ENCODE measurements around the gene GRM8.

The GRM8 gene

DNA sequence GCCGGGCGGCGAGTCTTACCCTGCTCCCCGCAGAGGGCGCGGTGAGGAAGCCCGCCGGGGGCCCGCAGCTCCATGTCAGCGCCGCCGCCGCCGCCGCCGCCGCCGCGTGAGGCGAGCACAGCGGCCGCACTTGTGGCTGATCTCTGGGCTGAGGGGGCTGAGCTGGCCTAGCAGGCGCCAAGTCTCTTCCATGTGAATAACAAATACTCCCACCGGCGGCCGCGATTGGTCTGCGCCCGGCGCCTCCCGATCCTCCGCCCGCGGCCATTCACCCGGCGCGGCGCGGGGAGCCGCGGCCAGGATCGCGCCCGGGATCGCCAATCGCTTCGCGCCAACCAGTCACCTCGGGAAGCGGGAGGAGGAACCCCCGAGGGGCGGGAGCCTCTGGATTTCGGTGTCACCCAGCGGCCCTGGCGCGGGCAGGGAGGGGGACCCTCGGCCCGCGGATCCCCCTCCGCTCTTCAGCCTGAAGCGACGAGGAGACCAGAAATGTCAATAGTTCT is at the start of gene GRM8:
Gene GRM8, minus strand, starts transcription at position 164 of the 503 bp plus-strand sequence.
- DNase-seq (ENCODE audit: low read depth) = no peak

DNA sequence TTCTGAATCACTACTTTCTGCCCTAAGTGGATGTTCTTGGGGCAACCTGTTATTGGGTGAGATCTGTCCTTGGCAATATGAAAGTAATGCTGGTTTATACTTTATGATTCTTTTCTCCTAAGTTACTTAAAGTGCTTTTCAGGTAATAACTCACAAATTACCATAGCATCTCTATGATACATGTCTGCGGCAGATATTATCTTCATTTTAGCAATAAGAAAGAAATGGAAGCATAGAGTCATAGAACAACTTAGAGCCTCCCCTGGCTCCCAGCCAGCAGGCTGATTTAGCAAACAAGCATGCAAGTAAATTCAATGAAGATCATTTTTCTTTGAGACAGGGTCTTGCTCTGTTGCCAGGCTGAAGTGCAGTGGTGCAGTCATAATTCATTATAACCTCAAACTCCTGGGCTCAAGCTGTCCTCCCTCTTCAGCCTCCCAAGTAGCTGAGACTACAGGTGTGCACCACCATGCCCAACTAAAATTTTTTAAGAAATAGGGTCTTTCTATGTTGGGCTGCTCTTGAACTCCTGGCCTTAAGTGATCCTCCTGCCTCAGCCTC is 38.1 kb upstream of the GRM8 start:
- DNase-seq (ENCODE audit: low read depth) = no peak

DNA sequence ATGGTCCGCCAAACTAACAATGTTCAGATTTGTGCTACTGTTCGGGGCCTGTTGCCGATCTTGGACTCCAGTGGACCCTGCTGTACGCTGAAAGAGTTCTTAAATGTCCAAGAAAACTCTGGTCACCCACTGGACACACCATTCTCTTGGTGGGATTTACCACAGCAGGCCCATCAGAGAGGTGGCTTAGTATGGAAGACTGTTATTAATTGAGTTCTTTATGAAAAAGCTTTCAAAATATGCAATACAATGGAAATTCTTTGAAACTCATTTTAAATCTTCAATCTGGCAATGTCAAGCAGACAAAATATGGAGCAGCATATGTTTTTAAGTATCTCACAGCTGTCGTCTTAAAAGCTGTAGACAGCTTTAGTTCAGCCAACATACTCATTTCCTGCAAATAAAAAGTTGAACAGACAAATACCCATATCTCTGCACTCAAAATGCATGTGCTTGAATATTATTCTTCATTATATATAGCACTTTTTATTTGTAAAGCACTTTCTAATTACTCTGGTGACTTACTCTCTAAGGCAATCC is 37.4 kb upstream of the GRM8 start:
- DNase-seq (ENCODE audit: low read depth) = no peak

DNA sequence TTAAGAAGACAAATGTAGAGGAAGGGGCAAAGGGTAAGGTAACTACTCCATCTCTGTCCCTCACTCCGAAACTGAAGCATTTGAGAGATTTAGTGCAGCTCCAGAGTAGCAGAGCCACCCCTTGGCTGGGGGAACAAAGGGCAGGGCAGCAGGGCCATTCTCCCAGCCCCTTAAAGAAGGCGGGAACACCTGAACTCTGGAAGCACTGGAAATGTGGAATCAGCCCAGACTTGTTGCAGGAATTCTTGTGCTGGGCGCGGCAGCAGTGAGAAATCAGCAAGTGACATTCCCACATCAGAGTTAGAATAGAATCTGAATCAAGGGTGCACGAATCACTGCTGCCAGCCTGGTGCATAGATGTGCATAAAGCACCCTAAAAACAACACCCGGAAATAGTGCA is 34.4 kb upstream of the GRM8 start:
- DNase-seq (ENCODE audit: low read depth) = no peak

DNA sequence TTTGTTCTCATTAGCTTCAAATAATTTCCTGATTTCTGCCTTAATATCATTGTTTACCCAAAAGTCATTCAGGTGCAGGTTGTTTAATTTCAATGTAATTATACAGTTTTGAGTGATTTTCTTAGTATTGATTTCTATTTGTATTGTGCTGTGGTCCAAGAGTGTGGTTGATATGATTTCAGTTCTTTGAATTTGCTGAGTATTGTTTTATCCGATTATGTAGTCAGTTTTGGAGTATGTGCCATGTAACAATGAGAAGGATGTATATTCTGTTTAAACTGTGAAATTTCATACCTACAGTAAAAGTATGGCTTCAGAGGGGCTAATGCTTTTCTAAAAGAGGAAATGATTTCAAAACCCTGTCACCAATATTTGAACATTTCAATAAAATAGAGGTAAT is 17.4 kb upstream of the GRM8 start:
- no peak for DNase-seq (ENCODE audit: low read depth)

DNA sequence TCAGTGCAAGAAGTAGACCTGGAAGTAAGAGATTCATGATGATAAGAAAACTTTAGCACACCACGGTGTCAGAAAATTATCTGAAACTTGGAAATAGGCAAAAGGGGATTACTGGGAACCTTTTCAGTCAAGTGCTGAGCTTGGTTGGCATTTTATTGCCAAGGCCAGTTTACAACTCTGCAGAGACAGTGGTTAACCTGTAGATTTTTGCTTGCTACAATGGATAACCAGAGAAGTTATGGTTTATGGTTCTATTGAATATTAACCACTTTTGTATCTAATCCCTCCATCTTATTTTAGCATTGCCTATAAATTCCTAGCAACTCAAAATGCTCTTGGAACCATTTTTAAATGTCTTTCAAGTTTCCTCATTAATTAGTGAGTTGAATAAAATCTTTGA is 13.3 kb upstream of the GRM8 start:
- DNase-seq (ENCODE audit: low read depth) = no peak

DNA sequence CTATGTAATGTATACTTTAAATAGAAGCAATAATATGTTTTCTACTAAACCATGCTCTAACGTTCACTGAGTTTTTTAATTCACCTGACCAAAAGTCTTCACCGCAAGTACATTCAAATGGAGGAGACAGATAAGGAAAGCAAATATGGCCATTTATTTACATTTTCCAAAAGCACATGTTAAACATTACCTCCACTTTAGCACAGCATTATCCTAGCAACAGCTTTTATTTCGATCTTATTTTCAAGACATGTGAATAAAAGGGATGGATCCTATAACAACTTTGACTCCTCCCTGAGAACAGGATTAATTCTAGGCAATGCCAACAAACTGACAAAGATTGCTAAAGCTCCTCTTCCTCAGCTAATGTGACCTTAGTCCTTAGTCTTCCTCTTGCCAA is 11.5 kb upstream of the GRM8 start:
- DNase-seq (ENCODE audit: low read depth) = no peak

DNA sequence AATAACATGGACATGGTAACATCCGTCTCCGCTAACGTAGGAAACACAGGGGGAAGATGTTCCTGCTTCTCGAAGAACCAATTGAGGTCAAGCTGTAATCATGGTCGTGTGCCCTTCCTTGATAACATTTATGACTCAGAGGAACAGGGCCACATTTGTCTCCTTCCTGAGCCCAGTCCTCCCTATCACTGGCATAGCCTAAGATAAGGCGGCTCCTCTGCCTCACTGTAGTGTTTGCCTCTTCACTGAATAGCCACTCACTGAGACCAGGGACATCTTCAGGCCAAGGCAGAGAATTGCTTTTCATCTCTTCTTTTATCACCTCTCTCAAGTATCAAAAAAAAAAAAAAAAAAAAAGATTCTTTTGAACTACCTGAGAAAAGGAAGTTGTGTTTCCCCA is 5.4 kb upstream of the GRM8 start:
- DNase-seq (ENCODE audit: low read depth) = no peak

DNA sequence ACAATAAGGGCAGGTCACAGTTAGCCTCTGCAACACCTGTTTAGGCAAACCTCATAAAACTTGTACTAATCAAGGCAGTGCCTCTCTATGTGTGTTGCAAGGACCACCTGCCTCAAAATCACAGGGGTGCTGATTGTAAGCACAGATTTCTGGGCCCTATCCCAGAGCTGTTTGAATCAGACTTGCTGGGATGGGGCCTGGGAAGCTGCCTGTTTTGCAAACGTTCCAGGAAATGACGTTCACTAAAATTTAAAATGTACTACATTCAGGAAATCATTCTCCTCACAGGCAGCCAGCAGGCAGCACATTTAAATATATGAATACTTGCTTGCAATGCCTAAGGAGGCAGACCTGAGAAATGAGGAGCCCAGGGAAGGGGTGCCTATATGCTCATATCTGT is 4.3 kb upstream of the GRM8 start:
- no peak for DNase-seq (ENCODE audit: low read depth)

DNA sequence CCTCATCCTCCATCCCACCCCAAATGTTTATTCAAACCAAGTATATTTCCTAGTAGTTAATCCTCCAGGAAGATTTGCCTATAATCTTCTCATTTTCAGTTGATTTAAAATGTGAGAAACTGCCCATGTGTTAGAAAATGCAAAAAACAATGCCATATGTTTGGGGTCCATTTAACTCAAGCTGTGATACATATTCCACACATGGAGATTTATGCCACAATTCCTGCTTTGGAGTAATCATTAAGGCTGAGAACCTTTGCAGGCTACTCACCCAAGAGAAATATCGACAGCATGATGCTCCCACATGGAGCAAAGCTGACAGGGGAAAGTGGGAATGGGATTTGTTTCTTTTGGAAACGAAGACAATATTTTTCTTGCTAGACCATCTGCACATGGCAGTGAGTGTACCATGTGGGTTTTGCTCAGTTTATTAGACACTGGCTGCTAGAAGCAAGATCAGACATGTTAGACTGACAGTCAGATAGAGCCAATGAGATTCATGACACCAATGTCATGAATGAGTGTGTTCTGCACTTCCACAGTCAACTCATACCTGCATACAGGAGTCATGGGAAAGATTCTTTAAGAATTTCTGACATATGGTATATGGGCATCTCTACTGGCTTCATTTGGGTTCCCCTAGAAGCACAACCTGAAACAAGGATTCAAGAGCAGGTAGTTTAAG is 3.4 kb upstream of the GRM8 start:
- DNase-seq (ENCODE audit: low read depth) = no peak

DNA sequence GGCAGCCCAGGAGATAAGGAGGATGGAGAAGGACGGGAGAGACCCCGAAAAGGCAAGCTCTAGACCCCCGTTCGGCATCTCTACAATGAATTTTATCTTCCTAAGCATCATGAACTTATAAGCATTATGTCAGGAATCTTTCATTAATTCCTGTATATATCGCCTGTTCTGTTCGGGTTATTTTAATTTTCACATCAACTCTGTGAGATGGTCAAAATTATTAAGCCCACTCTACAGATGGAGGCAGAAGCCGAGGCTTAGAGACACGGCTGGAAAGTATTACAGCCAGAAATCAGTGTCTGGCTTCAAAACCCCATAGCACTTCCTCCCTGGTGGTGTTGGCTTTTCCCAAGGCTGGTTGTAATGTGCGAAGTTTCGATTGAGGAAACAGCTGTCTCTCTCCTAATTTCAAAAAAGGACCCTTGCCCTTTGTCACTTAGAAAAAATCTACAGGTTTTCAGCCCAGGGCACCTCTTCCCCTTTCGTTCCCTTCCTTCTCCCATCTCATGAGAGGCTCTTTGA is 1.5 kb upstream of the GRM8 start:
- DNase-seq (ENCODE audit: low read depth) = no peak

DNA sequence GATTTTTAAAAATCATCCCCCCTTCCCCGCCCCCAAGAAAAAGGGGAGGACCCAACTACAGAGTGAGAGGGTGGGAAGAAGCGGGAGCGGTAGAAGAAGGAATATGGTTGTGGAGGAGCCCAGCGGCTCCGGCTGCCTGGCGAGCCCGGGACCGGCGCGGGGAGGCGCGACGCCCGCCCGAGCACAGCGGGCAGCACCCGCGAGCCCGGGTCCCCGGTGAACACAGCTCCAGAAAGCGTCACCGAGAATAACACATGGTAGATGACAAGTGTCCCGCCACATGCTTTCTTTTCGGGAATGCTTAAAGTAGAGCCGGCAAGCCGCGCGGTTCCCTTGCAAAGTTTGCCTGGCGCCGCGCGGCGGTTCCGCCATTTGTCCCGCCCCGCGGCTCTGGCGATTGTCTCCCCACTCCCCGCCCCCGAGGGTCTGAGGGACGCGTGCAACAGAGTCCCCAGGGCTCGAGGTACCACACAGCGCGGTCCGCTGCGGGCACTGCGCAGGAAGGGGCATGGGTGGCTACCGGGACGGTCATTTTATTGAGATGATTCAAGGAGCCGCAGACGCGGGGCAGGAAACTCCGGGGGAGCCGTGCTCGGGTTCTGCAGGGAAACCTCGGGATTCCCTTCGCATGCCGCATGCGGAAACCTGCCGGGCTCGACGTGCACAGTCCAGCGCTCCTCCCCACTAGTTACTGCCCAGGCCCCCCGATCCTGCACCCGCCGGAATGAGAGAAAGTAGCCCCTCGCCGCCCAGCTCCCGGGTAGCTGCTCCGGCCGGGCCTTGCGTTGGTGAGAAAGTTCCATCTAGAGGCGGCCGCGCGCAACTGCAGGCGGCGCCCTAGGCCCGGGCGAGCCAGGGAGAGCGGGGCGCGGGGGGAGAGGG is 781 bp upstream of the GRM8 start:
- DNase-seq (ENCODE audit: low read depth) = peak; percentile 20

DNA sequence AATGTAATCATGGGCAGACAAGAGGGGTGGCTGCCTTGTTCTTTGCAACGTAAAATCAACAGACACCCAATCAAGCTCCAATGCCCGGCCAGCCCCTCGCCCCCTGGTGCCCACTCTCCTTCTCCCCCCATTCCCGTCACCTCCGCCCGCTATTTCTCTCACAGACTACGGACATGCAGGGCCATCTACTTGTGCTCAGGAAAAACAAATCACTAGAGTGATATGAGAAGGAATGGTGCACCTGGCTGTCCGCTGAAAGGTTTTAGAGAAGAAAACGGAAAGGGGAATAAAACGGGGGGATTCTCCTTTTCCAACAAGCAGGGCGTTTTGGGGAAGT is 396 bp downstream of the GRM8 start:
- DNase-seq (ENCODE audit: low read depth) = no peak

DNA sequence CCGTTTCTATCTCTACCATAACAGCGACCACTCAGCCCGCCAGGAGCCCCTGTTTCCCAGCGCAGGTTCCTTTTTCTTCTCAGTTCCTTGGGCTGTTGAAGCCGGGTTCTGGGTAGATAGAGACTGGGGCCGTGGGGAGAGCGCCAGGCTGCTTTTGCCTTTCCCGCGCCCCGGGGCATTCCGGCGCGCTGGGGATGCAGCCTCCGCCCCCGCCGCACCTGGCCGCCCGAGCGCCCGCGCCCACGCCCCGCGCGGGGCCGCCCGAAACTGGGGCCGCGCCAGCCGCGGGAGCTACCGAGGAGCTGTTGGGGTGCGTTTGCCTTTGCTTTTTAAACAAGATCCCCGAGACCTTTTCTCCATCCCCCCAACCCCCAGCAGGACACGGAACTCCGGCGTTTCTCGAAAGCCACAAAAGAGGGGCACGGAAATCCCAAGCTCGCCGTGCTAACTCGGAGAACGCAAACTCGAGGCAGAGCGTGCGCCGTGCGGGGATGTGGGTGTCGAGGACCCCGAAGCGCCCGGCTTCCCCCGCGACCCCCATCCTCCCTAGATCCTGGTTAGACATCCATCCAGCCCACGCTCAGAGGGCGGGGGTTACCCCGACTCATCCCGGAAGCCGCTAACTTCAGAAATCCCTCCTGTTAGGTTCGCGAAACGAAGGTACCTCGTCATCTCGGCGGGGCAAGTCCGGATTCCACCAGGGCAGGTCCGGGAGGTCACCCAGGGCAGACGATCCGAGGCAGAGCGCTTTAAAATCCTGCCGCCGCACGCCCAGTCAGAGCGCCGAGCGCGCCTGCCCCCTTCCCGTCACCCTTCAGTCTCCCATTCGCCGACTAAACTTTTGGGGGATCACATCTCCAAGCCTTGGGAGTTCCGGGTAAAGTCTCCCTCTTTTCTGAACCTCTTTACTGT is 1.0 kb downstream of the GRM8 start:
- DNase-seq (ENCODE audit: low read depth) = no peak

DNA sequence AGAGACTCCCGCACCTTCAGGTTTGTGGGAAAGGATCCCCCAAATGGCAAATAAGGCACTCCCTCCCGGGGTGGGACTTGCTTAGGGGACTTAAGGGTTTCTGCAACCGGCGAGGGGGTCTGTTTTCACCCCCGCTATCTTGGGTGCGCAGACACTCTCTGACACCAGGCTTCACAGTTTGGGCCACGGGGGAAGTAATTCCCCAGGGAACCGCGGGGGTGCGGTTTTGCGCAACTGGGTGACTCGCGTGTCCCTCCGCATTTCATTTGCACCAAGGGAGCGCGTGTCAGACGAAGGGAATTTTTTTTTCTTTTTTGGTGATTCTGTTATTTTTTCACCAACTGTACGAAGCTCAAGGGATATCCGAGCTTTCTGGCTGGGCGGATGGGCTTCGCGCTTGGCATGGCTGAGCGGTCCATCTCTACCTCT is 1.7 kb downstream of the GRM8 start:
- DNase-seq (ENCODE audit: low read depth) = no peak

DNA sequence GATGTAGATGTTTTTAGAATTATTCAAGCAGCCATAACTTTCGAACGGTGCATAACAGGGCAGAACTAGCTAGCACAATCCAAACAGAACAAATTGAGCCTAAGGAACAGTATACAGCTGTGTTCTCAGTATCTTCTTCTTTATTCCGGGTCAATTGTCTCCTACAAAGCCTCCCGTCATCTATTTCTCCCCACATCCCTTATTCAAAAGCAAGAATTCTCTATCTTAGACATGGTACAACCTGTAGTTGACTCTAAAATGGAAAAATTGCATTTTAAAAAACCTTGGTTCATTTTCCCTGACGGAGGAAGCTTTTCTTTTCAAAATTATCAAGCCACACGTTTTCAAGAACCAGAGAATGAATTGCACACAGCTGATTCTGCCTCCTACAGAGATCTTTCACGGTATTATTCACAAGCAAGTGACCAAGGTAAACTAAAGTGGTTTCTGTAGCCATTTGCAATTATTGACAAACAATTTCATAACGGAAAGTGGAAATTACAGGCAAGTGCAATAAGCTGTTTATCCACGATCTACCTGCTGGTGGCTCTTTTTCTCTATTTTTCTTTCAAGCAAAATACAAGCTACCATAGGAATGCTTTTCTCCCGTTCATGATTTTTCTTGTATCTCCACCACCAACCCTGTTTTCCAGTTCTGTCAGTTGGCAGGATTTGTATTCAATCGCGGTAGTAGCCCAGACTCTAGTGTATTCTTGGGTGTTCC is 2.3 kb downstream of the GRM8 start:
- DNase-seq (ENCODE audit: low read depth) = no peak

DNA sequence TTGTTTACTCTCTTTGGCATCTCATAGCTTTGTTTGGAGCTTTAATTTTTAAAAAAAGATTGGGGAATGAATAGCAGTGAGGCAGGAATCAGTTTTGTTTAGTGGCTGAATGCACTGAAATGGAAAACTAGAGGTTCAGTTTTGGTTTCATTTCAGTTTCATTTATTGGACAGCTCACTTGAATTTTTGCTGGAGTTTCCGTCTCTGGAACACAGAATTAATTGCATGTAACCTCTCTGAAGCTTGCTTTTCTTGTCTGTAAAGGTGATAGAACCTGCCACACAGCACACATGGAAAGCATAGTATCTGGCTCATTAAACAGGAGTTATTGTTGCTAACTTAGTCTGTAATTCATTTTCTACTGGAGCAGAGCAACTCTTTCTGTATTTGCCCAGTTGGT is 7.1 kb downstream of the GRM8 start:
- DNase-seq (ENCODE audit: low read depth) = no peak

DNA sequence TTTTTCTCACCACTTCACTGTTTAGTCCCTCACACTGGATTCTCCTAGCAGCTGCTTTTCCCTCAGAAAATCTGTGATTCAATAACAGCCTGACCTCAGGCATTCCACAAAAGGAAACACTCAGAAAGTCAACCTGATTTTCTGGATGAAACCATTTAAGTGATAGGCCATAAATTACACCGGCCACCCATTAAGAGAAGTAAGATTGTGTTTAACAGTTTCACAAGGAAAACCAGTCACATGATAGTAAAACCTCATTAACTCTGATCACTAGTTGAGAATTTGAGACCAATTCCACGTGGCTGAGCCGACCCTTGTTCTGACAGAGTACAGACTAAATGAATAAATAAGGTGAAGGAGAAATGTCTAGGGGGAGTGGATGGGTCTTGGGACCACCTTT is 7.7 kb downstream of the GRM8 start:
- no peak for DNase-seq (ENCODE audit: low read depth)

DNA sequence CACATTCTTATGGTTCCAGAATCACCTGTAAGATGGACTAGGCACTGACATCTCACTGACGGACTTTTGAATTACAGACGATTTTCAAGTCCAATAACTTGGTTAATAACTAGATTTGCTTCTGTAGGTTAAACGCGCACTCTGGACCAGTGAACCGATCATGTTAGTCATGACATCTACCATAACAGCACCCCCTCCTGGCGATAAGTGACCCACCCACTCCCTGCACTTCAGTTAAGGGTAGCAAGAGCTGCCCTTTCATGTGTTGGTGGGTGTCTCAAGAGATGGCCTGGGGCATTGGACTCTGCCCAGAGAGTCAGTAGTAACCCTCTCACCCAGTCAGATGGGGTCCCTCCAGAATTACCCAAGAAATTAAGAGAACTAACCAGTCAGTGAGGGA is 12.9 kb downstream of the GRM8 start:
- no peak for DNase-seq (ENCODE audit: low read depth)

DNA sequence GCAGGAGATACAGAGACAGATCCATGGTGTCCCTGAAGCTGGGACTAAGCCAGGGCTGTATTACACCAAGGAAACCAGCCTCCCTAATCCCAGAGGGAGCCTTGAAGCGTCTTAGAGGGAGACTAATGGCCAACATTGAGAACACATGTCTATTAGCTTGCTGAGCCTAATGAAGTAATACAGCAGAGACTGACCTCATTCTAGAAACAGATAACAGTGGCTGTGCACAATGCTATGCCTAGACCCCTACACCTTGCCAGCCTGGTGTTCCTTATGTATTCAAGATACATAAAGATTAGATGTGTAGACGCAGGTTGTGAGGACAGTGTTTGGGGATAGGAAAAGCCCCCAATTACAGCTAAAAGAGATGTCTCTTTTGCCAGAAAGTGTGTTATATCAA is 19.1 kb downstream of the GRM8 start:
- DNase-seq (ENCODE audit: low read depth) = no peak

DNA sequence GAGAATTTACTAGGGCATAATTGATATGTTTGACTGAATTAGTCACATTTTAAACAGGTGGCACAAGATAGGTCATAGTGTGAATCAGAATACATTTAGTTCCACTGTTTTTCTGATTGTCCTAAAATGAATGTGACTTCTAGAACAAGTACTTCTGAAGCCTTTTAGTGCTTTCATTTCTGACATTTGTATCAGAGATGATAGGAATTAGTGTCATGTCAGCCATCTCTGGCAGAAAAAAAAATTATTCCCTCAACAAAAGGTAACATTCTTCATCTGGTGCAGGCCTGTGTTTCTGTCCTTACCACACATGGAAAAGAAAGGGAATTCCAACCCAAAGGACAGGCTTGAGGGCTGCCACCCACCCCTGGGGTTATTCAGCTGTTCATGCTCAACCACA is 21.3 kb downstream of the GRM8 start:
- DNase-seq (ENCODE audit: low read depth) = no peak

Data from stimulated activated CD8-positive, alpha-beta memory T cell treated with anti-CD3 and anti-CD28 coated beads, Interleukin-7, amount 100 ng/mL, for 24 hours (primary cell).